DOHH2 (cell line): ENCODE measurements around the gene CACNB4.
"Not testable (repeated sequence)": the region's sequence is repeated elsewhere in the genome, so short reads cannot be mapped to it uniquely, and the experiment has no call there.

Experiments
- H3F3A ChIP-seq: fragments of 200-600 bp; sonication (generic), shearing (Covaris generic); 2 replicates; pipeline ENCODE4 v1.6.0; 2016; ENCODE audit warnings: antibody characterized with exemption, mild to moderate bottlenecking; ENCODE audit not compliant: control insufficient read depth, insufficient read depth
- H3K27ac ChIP-seq: fragments of 200-600 bp; sonication (generic); 2 replicates; pipeline ENCODE4 v1.5.1; 2014; ENCODE audit warnings: low read depth, mild to moderate bottlenecking, low read length, moderate library complexity
- H3K27me3 ChIP-seq: fragments of 200-600 bp; sonication (generic); 2 replicates; pipeline ENCODE4 v1.6.1; 2014; ENCODE audit warnings: mild to moderate bottlenecking, low read length, mixed read lengths; ENCODE audit not compliant: control insufficient read depth
- H3K36me3 ChIP-seq: fragments of 200-600 bp; sonication (generic); 2 replicates; pipeline ENCODE4 v1.6.1; 2014; ENCODE audit warnings: mild to moderate bottlenecking, low read length, moderate library complexity, mixed read lengths; ENCODE audit not compliant: control insufficient read depth
- H3K4me1 ChIP-seq: fragments of 200-600 bp; sonication (generic); 2 replicates; pipeline ENCODE4 v1.6.1; 2014; ENCODE audit warnings: mild to moderate bottlenecking, low read length, mixed read lengths; ENCODE audit not compliant: control insufficient read depth
- H3K4me2 ChIP-seq: fragments of 200-600 bp; sonication (generic); 2 replicates; pipeline ENCODE4 v1.6.0; 2014; ENCODE audit warnings: mild to moderate bottlenecking, low read length, moderate library complexity
- H3K4me3 ChIP-seq: fragments of 200-600 bp; sonication (generic); 2 replicates; pipeline ENCODE4 v1.5.1; 2014; ENCODE audit warnings: mild to moderate bottlenecking, low read length, mixed read lengths
- H3K79me2 ChIP-seq: fragments of 200-600 bp; sonication (generic); 2 replicates; pipeline ENCODE4 v1.6.1; 2014; ENCODE audit warnings: mild to moderate bottlenecking, low read length, mixed read lengths; ENCODE audit not compliant: control insufficient read depth
- H3K9me2 ChIP-seq: fragments of 200-600 bp; sonication (generic); replicated peaks from 2 replicates; pipeline ENCODE4 v1.6.1; 2014; ENCODE audit warnings: mild to moderate bottlenecking, low read length, mixed read lengths; ENCODE audit not compliant: control insufficient read depth
- H3K9me3 ChIP-seq: fragments of 200-600 bp; sonication (generic); 2 replicates; pipeline ENCODE4 v1.6.1; 2014; ENCODE audit warnings: antibody characterized with exemption, low read length, mixed read lengths; ENCODE audit not compliant: control insufficient read depth, insufficient read depth
- H4K20me1 ChIP-seq: fragments of 200-600 bp; sonication (generic); 2 replicates; pipeline ENCODE4 v1.6.0; 2014; ENCODE audit warnings: low read depth, mild to moderate bottlenecking, antibody characterized with exemption, low read length, moderate library complexity; ENCODE audit not compliant: control insufficient read depth, insufficient read depth
- EZH2phosphoT487 ChIP-seq: fragments of 200-600 bp; sonication (generic); IDR thresholded peaks from 2 replicates; pipeline ENCODE4 v1.6.1; 2017; ENCODE audit warnings: borderline replicate concordance, mild to moderate bottlenecking, antibody characterized with exemption, low read length, moderate library complexity, mixed read lengths
- TF ChIP-seq, protein P1 (sequence below): fragments of 200-600 bp; sonication (generic); IDR thresholded peaks from one replicate; pipeline ENCODE4 v1.5.1; 2014; ENCODE audit warnings: antibody characterized with exemption, mild to moderate bottlenecking, low read depth, low read length; ENCODE audit not compliant: poor library complexity, severe bottlenecking

The CACNB4 gene

DNA sequence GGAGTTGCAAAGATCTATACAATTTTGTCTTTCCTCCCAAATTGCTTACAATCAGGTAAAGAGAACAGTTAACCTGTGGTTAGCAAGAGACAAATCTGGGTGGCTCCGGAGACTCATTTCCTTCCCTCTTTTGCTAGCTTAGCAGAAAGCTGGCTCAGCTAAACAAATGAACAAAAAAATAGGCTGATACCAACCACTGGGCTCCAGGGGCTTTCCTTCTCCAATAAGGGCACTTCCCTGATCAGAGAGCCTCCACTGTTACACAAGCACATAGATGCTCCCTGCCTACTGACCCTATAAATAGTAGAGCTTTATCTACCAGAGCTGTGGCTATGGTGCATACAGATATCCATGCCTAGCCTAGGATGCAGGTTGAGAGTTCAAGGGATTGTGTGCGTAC is 180.5 kb downstream of the CACNB4 start:
- no peaks in the 10 kb centered on the region for H3K4me1 ChIP-seq
- H3K27ac ChIP-seq, result no peak overlapping the region
- H3F3A ChIP-seq, result no peaks in the 10 kb centered on the region
- H3K9me2 ChIP-seq, result no peaks in the 10 kb centered on the region
- H3K36me3 ChIP-seq, result no peaks in the 10 kb centered on the region
- no peak overlapping the region for H3K4me3 ChIP-seq
- H3K9me3 ChIP-seq, result no peaks in the 10 kb centered on the region
- no peaks in the 10 kb centered on the region for H3K27me3 ChIP-seq
- no peaks in the 10 kb centered on the region for H4K20me1 ChIP-seq
- H3K79me2 ChIP-seq, result no peaks in the 10 kb centered on the region
- TF ChIP-seq, protein P1, sequence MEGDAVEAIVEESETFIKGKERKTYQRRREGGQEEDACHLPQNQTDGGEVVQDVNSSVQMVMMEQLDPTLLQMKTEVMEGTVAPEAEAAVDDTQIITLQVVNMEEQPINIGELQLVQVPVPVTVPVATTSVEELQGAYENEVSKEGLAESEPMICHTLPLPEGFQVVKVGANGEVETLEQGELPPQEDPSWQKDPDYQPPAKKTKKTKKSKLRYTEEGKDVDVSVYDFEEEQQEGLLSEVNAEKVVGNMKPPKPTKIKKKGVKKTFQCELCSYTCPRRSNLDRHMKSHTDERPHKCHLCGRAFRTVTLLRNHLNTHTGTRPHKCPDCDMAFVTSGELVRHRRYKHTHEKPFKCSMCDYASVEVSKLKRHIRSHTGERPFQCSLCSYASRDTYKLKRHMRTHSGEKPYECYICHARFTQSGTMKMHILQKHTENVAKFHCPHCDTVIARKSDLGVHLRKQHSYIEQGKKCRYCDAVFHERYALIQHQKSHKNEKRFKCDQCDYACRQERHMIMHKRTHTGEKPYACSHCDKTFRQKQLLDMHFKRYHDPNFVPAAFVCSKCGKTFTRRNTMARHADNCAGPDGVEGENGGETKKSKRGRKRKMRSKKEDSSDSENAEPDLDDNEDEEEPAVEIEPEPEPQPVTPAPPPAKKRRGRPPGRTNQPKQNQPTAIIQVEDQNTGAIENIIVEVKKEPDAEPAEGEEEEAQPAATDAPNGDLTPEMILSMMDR, result no peak
- TF ChIP-seq EZH2phosphoT487, result no peak
- no peak overlapping the region for H3K4me2 ChIP-seq

DNA sequence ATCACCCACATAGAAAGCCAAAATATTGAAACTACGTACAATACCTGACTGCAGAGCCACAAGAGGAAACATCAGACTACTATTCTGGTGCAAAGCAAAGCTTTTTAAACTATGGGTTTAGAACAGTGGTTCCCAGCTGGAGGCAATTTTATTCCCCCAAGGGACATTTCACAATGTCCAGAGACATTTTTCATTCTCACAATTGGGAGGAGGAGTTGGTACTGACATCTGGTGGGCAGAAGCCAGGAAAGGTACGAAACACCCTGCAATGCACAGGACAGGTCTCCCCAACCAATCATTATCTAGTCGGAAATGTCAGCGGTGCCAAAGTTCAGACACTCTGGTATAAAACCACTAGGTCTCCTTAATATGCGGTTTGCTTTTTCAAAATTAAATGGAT is 182.2 kb downstream of the CACNB4 start:
- Histone ChIP-seq H3K9me3 (no peaks in the 10 kb centered on the region), H3K9me2 (no peaks in the 10 kb centered on the region), H3K27ac (no peak overlapping the region), H4K20me1 (no peaks in the 10 kb centered on the region), H3K4me2 (no peak overlapping the region), H3K4me1 (no peaks in the 10 kb centered on the region), H3K36me3 (no peaks in the 10 kb centered on the region), H3F3A (no peaks in the 10 kb centered on the region), H3K4me3 (no peak overlapping the region), H3K27me3 (no peaks in the 10 kb centered on the region), H3K79me2 (no peaks in the 10 kb centered on the region)
- TF ChIP-seq, protein P1, result no peak
- no peak for TF ChIP-seq EZH2phosphoT487

DNA sequence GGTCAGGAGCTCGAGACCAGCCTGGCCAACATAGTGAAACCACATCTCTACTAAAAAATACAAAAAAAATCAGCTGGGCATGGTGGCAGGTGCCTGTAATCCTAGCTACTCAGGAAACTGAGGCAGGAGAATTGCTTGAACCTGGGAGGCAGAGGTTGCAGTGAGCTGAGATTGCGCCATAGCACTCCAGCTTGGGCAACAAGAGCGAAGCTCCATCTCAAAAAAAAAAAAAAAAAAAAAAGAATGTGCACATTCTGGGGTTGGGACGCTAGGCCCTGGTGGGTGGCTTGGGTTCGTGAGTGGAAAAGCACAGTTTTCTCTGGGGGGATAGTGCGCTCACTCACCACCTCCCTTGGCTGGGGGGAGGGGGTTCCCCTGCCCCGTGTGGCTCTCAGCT is 183.2 kb downstream of the CACNB4 start:
- H4K20me1 ChIP-seq, H3K9me2 ChIP-seq, H3K79me2 ChIP-seq, H3K36me3 ChIP-seq, H3K4me1 ChIP-seq, H3K9me3 ChIP-seq, H3K4me2 ChIP-seq, H3K27me3 ChIP-seq, H3F3A ChIP-seq, H3K4me3 ChIP-seq, H3K27ac ChIP-seq: not testable (repeated sequence)

DNA sequence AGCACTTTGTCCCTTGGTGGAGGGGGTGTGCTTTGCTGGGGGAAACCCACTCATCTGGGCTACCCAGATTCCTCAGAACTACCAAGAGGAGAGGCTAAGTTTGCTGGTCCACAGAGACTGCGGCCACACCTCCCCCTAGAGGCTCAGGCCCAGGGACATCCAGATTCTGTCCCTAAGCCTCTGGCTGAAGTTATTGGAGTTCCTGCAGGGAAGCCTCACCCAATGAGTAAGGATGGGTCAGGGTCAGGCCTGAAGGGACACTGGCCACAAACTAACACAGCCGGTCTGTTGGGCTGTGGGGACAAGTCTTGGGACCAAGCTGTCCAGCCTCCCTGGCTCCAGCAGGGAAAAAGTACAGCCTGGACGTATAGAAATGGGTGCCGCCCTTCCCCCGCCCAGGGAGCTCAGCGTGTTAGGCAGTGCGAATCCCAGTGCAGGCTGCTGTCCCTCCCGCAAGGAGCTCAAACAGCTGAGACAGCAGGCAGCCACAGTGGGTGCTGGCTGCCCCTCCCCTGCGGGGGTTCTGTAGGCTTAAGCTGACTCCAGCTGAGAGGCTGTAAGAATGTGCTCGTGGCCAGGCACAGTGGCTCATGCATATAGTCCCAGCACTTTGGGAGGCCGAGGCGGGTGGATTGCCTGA is 183.7 kb downstream of the CACNB4 start:
- no peak overlapping the region for H3K4me2 ChIP-seq
- H3K9me2 ChIP-seq, result no peaks in the 10 kb centered on the region
- no peak overlapping the region for H3K4me3 ChIP-seq
- H3F3A ChIP-seq, result no peaks in the 10 kb centered on the region
- H3K4me1 ChIP-seq, result no peaks in the 10 kb centered on the region
- no peaks in the 10 kb centered on the region for H3K9me3 ChIP-seq
- TF ChIP-seq, protein P1, result no peak
- no peak for TF ChIP-seq EZH2phosphoT487
- no peaks in the 10 kb centered on the region for H4K20me1 ChIP-seq
- H3K27ac ChIP-seq, result no peak overlapping the region
- H3K36me3 ChIP-seq, result no peaks in the 10 kb centered on the region
- no peaks in the 10 kb centered on the region for H3K79me2 ChIP-seq
- no peaks in the 10 kb centered on the region for H3K27me3 ChIP-seq
